ENCODE data around the gene MAPK8IP2. TPM values are rescaled to one million over a fixed set of nuclear protein-coding genes. Genes with fewer than 3 reads are reported as not detected.

MAPK8IP2 gene
- polyA plus RNA-seq, 1 of the 3 experiments (the other 2 are of a cell fraction) = 2.7 TPM

DNA sequence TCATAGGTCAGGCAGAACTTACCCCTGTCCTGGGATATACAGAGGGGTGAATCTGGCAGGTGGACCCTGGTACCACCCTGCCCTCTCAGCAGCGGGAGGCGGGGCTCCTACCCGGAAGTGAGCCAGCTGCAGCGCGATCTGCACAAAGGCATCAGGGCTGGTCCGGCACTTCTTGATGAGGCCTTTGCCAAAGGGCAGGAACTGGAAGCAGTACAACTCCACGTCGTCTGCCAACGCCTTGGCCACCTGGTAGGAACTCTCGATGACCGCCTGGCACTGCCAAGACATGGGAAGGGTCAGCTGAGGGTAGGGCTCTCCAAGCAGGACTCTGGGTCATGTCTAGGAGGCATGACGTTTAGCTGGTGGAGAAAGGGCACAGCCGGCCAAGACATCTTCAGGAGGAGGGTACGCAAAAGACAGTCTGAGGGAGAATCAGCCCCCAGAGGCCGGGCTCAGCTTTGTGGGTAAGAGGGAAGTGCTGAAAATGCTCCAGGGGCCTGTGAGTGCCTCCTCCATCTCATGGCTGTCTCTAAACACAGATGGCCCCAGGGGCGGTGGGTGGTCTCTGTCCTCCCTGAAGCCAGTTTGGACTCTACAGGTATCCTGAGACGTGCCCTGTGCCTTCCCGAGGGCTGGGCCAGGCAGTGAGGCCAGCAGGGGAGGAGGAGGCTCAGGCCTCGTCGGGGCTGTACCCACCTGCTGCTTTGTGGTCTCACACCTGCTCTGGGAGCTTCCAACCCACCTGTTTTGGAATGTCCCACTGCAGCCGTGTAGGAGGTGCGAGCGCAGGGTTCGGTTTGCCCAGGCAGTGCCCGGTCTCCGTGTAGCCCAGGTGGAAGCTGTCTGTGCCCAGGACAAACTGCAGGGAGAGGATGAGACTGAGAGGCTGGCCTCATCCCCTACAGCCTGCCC lies 29.1 kb upstream of the MAPK8IP2 start (continued):
- TF ChIP-seq, protein P1, sequence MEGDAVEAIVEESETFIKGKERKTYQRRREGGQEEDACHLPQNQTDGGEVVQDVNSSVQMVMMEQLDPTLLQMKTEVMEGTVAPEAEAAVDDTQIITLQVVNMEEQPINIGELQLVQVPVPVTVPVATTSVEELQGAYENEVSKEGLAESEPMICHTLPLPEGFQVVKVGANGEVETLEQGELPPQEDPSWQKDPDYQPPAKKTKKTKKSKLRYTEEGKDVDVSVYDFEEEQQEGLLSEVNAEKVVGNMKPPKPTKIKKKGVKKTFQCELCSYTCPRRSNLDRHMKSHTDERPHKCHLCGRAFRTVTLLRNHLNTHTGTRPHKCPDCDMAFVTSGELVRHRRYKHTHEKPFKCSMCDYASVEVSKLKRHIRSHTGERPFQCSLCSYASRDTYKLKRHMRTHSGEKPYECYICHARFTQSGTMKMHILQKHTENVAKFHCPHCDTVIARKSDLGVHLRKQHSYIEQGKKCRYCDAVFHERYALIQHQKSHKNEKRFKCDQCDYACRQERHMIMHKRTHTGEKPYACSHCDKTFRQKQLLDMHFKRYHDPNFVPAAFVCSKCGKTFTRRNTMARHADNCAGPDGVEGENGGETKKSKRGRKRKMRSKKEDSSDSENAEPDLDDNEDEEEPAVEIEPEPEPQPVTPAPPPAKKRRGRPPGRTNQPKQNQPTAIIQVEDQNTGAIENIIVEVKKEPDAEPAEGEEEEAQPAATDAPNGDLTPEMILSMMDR (IDR thresholded peaks at IDR 0.05) = no peak

DNA sequence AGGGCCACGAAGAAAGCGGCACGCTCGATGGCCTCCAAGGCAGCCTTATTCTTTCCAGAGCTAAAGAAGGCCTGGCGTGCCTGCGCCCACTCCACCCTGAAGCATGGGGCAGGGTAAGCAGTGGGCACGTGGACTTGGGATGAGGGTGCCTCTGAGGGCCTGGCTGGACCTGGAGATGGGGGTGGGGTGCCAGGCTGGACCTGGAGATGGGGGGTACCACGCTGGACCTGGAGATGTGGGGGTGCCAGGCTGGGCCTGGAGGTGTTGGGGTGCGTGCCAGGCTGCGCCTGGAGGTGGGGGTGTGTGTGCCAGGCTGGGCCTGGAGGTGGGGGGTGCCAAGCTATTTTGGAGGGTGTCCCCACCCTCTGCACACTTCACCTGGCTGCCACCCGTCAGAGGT lies 27.6 kb upstream of the MAPK8IP2 start:
- no peak overlapping the region for H3K4me2 ChIP-seq
- WGBS (ENCODE audit: low lambda C conversion rate) = 100% methylated on average over 1 of the region's 11 CpGs
- H3K36me3 ChIP-seq (replicated peaks in 1 of 2; ENCODE audit: control insufficient read depth in 1 of 2, insufficient read depth in 2 of 2, low read length in 1 of 2) = peaks cover 0 to 69% of the 10 kb centered on the region in 2 experiments
- no peak overlapping the region for H2AFZ ChIP-seq (ENCODE audit: low read depth)
- no peak for TF ChIP-seq GATA2 (CRISPR knock-in tag; IDR thresholded peaks at IDR 0.05)
- no peak for TF ChIP-seq ELF1 (IDR thresholded peaks at IDR 0.05)
- TF ChIP-seq FOXJ3 (CRISPR knock-in tag; IDR thresholded peaks at IDR 0.05) = no peak
- TF ChIP-seq TCF12 (IDR thresholded peaks at IDR 0.05) = no peak
- TF ChIP-seq, protein P2, sequence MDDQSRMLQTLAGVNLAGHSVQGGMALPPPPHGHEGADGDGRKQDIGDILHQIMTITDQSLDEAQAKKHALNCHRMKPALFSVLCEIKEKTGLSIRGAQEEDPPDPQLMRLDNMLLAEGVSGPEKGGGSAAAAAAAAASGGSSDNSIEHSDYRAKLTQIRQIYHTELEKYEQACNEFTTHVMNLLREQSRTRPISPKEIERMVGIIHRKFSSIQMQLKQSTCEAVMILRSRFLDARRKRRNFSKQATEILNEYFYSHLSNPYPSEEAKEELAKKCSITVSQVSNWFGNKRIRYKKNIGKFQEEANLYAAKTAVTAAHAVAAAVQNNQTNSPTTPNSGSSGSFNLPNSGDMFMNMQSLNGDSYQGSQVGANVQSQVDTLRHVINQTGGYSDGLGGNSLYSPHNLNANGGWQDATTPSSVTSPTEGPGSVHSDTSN (IDR thresholded peaks at IDR 0.05) = no peak
- TF ChIP-seq, protein P1 (IDR thresholded peaks at IDR 0.05) = no peak
- ChIA-PET CTCF (interaction anchor here (0.7 to 3.2 kb wide), 4 partner anchors 9 to 48 kb away, joined by 3 to 28 read pairs (median 4); partner anchors contain the start of genes CHKB, SCO2 and SYCE3), POLR2A (interaction anchor here (0.6 kb wide), 1 partner anchor 43 kb away, joined by 3 read pairs; no protein-coding TSS in a partner anchor)
- DNase-seq = no peak
- no peaks in the 10 kb centered on the region for H3K9me3 ChIP-seq
- H3F3A ChIP-seq (replicated peaks; ENCODE audit: insufficient read depth) = no peaks in the 10 kb centered on the region
- H3K4me1 ChIP-seq (ENCODE audit: control insufficient read depth in 1 of 2, insufficient read depth in 2 of 2, low read depth in 1 of 2, low read length in 1 of 2) = no peaks in the 10 kb centered on the region
- H3K27me3 ChIP-seq (ENCODE audit: insufficient read depth) = no peaks in the 10 kb centered on the region
- no peaks in the 10 kb centered on the region for H3K79me2 ChIP-seq (ENCODE audit: insufficient read depth)
- H4K20me1 ChIP-seq (ENCODE audit: insufficient read depth) = no peaks in the 10 kb centered on the region
- H3K27ac ChIP-seq (ENCODE audit: low read depth in 2 of 2, low read length in 1 of 2) = no peak overlapping the region
- no peaks in the 10 kb centered on the region for H3K9me2 ChIP-seq
- H3K9ac ChIP-seq = no peak overlapping the region
- no peak overlapping the region for H3K4me3 ChIP-seq (ENCODE audit: low read depth in 2 of 2, low read length in 1 of 2)
